Activated naive CD8-positive, alpha-beta T cell (primary cell): ENCODE data around the gene RUSF1.
"Not testable (repeated sequence)": the region's sequence is repeated elsewhere in the genome, so short reads cannot be mapped to it uniquely, and the experiment has no call there.

ENCODE experiments used
- H3K27ac Mint-ChIP-seq: one replicate; pipeline ENCODE4 v1.8.0; 2021; ENCODE audit warnings: mixed read lengths
- H3K27me3 Mint-ChIP-seq: one replicate; pipeline ENCODE4 v1.8.0; 2021; ENCODE audit warnings: mixed read lengths
- H3K36me3 Mint-ChIP-seq: one replicate; pipeline ENCODE4 v1.8.0; 2021; ENCODE audit warnings: mixed read lengths
- H3K4me1 Mint-ChIP-seq: one replicate; pipeline ENCODE4 v1.8.0; 2021; ENCODE audit warnings: low read depth, mixed read lengths
- H3K4me3 Mint-ChIP-seq: one replicate; pipeline ENCODE4 v1.8.0; 2021; ENCODE audit warnings: mild to moderate bottlenecking, mixed read lengths
- H3K9me3 Mint-ChIP-seq: one replicate; pipeline ENCODE4 v1.8.0; 2021; ENCODE audit warnings: low read depth, mixed read lengths

RUSF1 gene

GRCh38 chr16:31527734-31528274, 19.6 kb upstream of the RUSF1 start, which contains the start of gene AHSP:
AHSP (plus strand) TSS chr16:31527900; CDS start chr16:31528140, 240 bp downstream.
- H3K27ac Mint-ChIP-seq, result no peak within 1 kb of the TSS
- no peaks in the 10 kb centered on the region for H3K36me3 Mint-ChIP-seq
- H3K9me3 Mint-ChIP-seq, result no peaks in the 10 kb centered on the region
- peaks cover 11% of the 10 kb centered on the region for H3K4me1 Mint-ChIP-seq
- H3K4me3 Mint-ChIP-seq, result peak within 1 kb of the TSS; percentile 65
- peaks cover 10% of the 10 kb centered on the region for H3K27me3 Mint-ChIP-seq

GRCh38 chr16:31525113-31525512, 16.9 kb upstream of the RUSF1 start:
- H3K27ac Mint-ChIP-seq, result no peak overlapping the region
- peaks cover 11% of the 10 kb centered on the region for H3K4me1 Mint-ChIP-seq
- no peaks in the 10 kb centered on the region for H3K36me3 Mint-ChIP-seq
- no peaks in the 10 kb centered on the region for H3K9me3 Mint-ChIP-seq
- no peak overlapping the region for H3K4me3 Mint-ChIP-seq
- peaks cover 10% of the 10 kb centered on the region for H3K27me3 Mint-ChIP-seq

- H3K27me3 Mint-ChIP-seq, H3K27ac Mint-ChIP-seq, H3K36me3 Mint-ChIP-seq, H3K9me3 Mint-ChIP-seq, H3K4me1 Mint-ChIP-seq, H3K4me3 Mint-ChIP-seq: not testable (repeated sequence)
Observed at GRCh38 chr16:31523768-31524167, 15.6 kb upstream of the RUSF1 start.

GRCh38 chr16:31522071-31522470, 13.9 kb upstream of the RUSF1 start:
- H3K4me3 Mint-ChIP-seq, result no peak overlapping the region
- no peaks in the 10 kb centered on the region for H3K9me3 Mint-ChIP-seq
- H3K36me3 Mint-ChIP-seq, result no peaks in the 10 kb centered on the region
- no peaks in the 10 kb centered on the region for H3K27me3 Mint-ChIP-seq
- H3K27ac Mint-ChIP-seq, result no peak overlapping the region
- H3K4me1 Mint-ChIP-seq, result no peaks in the 10 kb centered on the region

GRCh38 chr16:31521368-31521767, 13.2 kb upstream of the RUSF1 start:
- H3K27me3 Mint-ChIP-seq, result no peaks in the 10 kb centered on the region
- H3K4me3 Mint-ChIP-seq, result no peak overlapping the region
- no peaks in the 10 kb centered on the region for H3K36me3 Mint-ChIP-seq
- H3K27ac Mint-ChIP-seq, result no peak overlapping the region
- H3K4me1 Mint-ChIP-seq, result no peaks in the 10 kb centered on the region
- no peaks in the 10 kb centered on the region for H3K9me3 Mint-ChIP-seq

- Mint-ChIP-seq H3K27me3 (no peaks in the 10 kb centered on the region), H3K36me3 (no peaks in the 10 kb centered on the region), H3K9me3 (no peaks in the 10 kb centered on the region), H3K27ac (no peak overlapping the region), H3K4me3 (no peak overlapping the region), H3K4me1 (no peaks in the 10 kb centered on the region)
Observed at GRCh38 chr16:31519759-31520431, 11.7 kb upstream of the RUSF1 start.

GRCh38 chr16:31517800-31518402, 9.7 kb upstream of the RUSF1 start:
- H3K27me3 Mint-ChIP-seq, result no peaks in the 10 kb centered on the region
- H3K4me3 Mint-ChIP-seq, result no peak overlapping the region
- no peaks in the 10 kb centered on the region for H3K36me3 Mint-ChIP-seq
- H3K4me1 Mint-ChIP-seq, result no peaks in the 10 kb centered on the region
- H3K9me3 Mint-ChIP-seq, result no peaks in the 10 kb centered on the region
- no peak overlapping the region for H3K27ac Mint-ChIP-seq

- Mint-ChIP-seq H3K4me3 (no peak overlapping the region), H3K9me3 (no peaks in the 10 kb centered on the region), H3K36me3 (no peaks in the 10 kb centered on the region), H3K27me3 (no peaks in the 10 kb centered on the region), H3K4me1 (peaks cover 12% of the 10 kb centered on the region), H3K27ac (no peak overlapping the region)
Observed at GRCh38 chr16:31513884-31514283, 5.7 kb upstream of the RUSF1 start.

- peaks cover 17% of the 10 kb centered on the region for H3K4me1 Mint-ChIP-seq
- no peaks in the 10 kb centered on the region for H3K36me3 Mint-ChIP-seq
- no peak overlapping the region for H3K27ac Mint-ChIP-seq
- no peaks in the 10 kb centered on the region for H3K27me3 Mint-ChIP-seq
- no peaks in the 10 kb centered on the region for H3K9me3 Mint-ChIP-seq
- H3K4me3 Mint-ChIP-seq, result no peak overlapping the region
Observed at GRCh38 chr16:31513126-31513525, 4.9 kb upstream of the RUSF1 start.

- H3K27ac Mint-ChIP-seq, result peak overlapping the region; percentile 97
- H3K27me3 Mint-ChIP-seq, result no peaks in the 10 kb centered on the region
- H3K36me3 Mint-ChIP-seq, result no peaks in the 10 kb centered on the region
- H3K4me3 Mint-ChIP-seq, result peak overlapping the region; percentile 95
- no peaks in the 10 kb centered on the region for H3K9me3 Mint-ChIP-seq
- peaks cover 43% of the 10 kb centered on the region for H3K4me1 Mint-ChIP-seq
Observed at GRCh38 chr16:31508706-31509195, 560 bp upstream of the RUSF1 start.

GRCh38 chr16:31507617-31507928, 618 bp downstream of the RUSF1 start:
- Mint-ChIP-seq H3K27me3 (no peaks in the 10 kb centered on the region), H3K36me3 (no peaks in the 10 kb centered on the region), H3K9me3 (no peaks in the 10 kb centered on the region), H3K27ac (peak overlapping the region; percentile 97), H3K4me1 (peaks cover 43% of the 10 kb centered on the region), H3K4me3 (peak overlapping the region; percentile 95)

GRCh38 chr16:31505483-31505882, 2.7 kb downstream of the RUSF1 start:
- Mint-ChIP-seq H3K4me1 (peaks cover 45% of the 10 kb centered on the region), H3K9me3 (no peaks in the 10 kb centered on the region), H3K4me3 (no peak overlapping the region), H3K27me3 (no peaks in the 10 kb centered on the region), H3K36me3 (peaks cover under 1% of the 10 kb centered on the region), H3K27ac (peak overlapping the region; percentile 66)

- peak overlapping the region; percentile 55 for H3K27ac Mint-ChIP-seq
- peaks cover 38% of the 10 kb centered on the region for H3K4me1 Mint-ChIP-seq
- peaks cover 3% of the 10 kb centered on the region for H3K36me3 Mint-ChIP-seq
- H3K9me3 Mint-ChIP-seq, result no peaks in the 10 kb centered on the region
- no peak overlapping the region for H3K4me3 Mint-ChIP-seq
- no peaks in the 10 kb centered on the region for H3K27me3 Mint-ChIP-seq
Observed at GRCh38 chr16:31504159-31504558, 4.0 kb downstream of the RUSF1 start.

GRCh38 chr16:31503555-31503954, 4.6 kb downstream of the RUSF1 start:
- H3K9me3 Mint-ChIP-seq, H3K4me3 Mint-ChIP-seq, H3K27me3 Mint-ChIP-seq, H3K36me3 Mint-ChIP-seq, H3K27ac Mint-ChIP-seq: not testable (repeated sequence)
- H3K4me1 Mint-ChIP-seq, result peaks cover 32% of the 10 kb centered on the region

- Mint-ChIP-seq H3K36me3 (peaks cover 3% of the 10 kb centered on the region), H3K9me3 (no peaks in the 10 kb centered on the region), H3K27me3 (no peaks in the 10 kb centered on the region), H3K4me1 (peaks cover 30% of the 10 kb centered on the region), H3K4me3 (no peak overlapping the region), H3K27ac (no peak overlapping the region)
Observed at GRCh38 chr16:31502981-31503380, 5.2 kb downstream of the RUSF1 start.

- Mint-ChIP-seq H3K27me3 (no peaks in the 10 kb centered on the region), H3K27ac (no peak overlapping the region), H3K4me1 (peaks cover 27% of the 10 kb centered on the region), H3K9me3 (no peaks in the 10 kb centered on the region), H3K36me3 (peaks cover 3% of the 10 kb centered on the region), H3K4me3 (no peak overlapping the region)
Observed at GRCh38 chr16:31501966-31502348, 6.2 kb downstream of the RUSF1 start.
